GM12801 (cell line): ENCODE results near the gene ALLC.

Experiments used
- TF ChIP-seq, protein P1 (sequence below): IDR thresholded peaks from one replicate; pipeline ENCODE4 v1.5.1; 2011; ENCODE audit warnings: control low read depth; ENCODE audit not compliant: insufficient read length; ENCODE audit errors: extremely low read depth

The ALLC gene

DNA sequence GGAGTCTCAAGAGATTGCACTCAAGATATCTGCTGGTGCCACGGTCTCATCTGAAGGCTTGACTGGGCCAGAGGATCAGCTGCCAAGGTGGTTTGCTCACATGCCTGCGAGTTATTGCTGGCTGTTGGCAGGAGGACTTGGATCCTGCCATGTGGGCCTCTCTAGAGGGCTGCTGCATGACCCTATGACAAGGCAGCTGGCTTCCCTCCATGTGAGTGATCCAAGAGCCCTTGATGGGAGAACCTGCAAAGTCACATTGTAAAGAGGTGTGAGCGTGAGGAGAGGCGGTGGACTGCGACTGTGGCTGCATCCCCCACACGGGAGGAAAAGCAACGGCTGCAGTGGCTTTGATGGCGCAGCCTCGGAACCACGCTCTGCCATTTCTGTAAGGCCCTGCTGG, 4.0 kb upstream of the ALLC start:
- TF ChIP-seq, protein P1, sequence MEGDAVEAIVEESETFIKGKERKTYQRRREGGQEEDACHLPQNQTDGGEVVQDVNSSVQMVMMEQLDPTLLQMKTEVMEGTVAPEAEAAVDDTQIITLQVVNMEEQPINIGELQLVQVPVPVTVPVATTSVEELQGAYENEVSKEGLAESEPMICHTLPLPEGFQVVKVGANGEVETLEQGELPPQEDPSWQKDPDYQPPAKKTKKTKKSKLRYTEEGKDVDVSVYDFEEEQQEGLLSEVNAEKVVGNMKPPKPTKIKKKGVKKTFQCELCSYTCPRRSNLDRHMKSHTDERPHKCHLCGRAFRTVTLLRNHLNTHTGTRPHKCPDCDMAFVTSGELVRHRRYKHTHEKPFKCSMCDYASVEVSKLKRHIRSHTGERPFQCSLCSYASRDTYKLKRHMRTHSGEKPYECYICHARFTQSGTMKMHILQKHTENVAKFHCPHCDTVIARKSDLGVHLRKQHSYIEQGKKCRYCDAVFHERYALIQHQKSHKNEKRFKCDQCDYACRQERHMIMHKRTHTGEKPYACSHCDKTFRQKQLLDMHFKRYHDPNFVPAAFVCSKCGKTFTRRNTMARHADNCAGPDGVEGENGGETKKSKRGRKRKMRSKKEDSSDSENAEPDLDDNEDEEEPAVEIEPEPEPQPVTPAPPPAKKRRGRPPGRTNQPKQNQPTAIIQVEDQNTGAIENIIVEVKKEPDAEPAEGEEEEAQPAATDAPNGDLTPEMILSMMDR, result no peak

DNA sequence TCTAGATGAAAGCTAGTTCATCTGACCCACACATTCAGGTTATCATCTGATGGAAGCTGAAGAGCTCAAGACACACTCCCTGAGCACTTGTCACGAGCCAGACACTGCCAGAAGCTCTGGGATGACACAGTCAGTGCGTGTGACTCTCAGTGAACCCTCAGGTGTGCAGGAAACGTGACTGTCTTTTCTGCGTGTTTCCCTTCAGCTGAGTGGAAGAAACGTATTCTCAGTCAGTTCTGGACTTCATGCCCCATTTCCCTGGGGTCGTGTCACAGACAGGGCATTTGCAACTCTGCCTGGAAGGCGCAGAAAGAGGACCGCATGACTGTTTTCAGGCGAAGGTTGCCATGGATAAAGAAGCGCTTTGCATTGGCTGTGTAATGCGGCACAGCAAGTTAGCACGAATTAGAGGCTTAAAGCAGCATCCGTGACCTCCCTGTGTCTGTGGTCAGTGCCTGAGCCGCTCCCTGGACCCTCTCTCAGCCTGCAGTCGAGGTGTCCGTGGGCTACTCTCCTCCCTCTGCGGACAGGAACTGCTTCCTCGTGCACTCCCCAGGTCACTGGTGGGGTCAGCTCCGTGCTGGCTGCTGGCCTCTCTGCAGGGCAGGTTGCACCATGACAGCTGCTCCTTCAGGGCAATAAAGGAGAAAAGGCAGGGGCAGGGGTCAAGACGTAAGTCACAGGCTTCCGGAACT, 3.3 kb upstream of the ALLC start:
- TF ChIP-seq, protein P1, result no peak

DNA sequence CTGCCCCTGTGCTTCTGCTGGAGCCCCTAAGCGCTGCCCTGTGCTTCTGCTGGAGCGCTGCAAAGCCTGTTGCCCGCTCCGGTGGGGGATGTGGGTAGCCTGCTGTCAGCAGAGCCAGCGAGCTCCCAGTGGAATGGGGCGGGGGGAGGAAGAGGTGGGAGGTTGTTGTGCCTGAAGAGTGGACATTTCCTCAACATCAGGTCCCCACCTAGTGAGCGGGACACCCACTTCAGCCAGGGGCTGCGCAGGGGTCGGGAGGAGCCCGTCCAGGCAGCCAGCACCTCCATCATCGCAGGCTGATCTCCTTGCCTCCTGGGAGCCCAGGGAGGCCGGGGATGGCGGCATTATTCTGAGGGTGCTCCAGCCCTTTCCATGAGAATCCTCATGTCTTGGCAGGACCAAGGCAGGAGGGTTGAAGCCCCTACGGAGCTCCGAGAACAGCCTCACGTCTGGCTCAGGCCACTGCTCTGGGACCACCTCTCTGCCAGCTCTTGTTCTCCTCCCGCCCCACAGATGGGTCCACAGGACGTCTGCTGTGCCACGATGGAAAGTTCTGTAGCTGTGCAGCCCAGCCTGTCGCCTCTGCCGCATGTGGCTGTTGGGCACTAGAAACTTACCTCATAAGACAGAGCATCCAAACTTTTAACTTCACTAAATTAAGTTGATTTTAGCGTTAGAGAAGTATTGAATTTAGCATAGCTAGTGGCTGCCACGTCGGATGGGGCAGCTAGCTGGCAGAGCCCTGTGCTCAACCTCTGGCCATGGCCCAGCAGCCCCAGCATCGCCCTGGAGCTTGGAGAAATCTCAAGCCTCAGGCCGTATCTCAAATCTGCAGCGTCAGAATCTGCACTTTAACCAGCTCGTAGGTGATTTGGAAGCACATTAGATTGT, 1.9 kb upstream of the ALLC start:
- TF ChIP-seq, protein P1, result no peak

DNA sequence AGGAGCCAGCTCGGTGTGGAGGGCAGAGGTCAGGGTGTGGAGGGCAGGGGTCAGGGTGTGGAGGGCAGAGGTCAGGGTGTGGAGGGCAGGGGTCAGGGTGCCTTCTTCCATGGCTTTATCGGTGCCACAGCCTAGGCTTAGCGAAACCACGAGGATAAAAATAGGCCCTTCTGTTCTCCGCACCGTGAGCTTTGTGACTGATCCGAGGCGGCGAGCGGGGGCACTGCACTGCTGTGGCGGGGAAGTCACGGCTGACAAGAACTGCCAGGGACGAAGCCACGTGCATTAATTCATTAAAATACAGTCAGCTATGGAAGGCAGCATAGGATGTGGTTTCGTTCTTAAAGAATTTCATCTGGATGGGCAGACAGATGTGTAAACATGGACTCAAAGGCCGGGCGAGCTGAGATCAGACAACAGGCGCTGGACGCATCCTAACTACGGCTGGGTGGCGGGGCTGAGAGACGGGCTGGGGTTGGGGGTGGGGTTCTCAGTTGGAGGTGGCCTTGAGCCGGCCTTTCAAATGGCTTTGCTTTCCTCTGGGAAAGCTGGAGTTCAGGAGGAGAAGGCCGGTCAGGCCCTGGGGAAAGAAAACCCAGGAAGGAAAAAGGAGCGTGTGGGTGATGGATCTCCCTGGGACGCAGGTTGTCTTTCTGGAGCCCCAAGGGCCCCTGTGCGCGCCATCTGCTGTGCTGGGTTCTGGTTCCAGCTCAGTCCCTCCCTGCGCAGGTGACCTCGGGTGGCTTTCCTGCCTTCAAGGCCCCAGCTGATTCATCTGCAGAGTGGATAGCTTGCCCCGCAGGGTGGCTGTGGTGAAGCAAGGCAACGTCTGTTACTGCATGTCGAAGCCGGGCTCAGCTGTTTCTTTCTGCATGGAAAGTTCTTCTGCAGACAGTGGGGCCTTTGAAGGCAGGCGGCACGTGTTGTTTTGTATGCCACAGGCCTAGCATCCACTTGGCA, 958 bp upstream of the ALLC start:
- TF ChIP-seq, protein P1, result no peak

DNA sequence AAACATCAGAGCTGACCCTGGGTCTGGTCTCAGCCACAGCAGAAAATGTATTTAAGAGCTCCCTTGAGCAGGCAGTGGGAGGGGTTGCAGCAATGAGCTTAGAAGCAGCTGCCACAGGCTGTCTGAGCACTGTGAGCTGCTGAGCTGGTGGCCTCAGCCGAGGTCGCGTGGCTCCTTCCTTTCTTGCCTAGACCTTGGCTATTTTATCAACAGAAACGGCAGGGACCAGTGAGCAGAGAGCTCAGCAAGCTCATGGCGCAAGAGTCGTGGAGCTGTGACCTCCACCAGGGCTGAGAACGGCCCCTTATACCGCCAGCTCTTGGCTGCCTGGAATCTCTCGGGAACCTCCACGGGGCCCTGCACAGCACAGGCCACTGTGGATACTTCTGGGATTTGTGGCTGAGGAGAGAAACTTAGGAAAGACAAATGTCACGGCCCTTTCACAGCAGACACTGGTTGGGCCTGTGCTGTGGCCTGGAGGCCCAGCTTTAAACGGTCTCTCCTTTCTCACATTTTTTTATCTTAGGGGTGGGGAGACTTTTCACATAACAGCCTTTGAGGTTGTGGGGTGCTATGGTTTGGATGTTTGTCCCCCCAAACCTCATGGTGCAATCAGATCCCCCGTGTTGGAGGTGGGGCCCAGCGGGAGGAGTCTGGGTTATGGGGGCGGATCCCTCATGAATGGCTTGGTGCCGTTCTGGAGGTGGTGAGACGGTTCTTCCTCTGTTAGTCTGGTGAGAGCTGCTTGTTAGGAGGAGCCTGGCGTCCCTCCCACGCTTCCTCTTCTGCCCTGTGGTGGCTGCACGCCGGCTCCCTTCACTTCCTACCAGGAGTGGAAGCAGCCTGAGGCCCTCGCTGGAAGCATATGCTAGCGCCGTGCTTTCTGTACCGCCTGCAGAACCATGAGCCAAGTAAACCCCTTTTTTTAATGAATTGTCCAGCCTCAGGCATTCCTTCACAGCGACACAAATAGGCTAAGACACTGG, 1.7 kb downstream of the ALLC start:
- TF ChIP-seq, protein P1, result no peak

DNA sequence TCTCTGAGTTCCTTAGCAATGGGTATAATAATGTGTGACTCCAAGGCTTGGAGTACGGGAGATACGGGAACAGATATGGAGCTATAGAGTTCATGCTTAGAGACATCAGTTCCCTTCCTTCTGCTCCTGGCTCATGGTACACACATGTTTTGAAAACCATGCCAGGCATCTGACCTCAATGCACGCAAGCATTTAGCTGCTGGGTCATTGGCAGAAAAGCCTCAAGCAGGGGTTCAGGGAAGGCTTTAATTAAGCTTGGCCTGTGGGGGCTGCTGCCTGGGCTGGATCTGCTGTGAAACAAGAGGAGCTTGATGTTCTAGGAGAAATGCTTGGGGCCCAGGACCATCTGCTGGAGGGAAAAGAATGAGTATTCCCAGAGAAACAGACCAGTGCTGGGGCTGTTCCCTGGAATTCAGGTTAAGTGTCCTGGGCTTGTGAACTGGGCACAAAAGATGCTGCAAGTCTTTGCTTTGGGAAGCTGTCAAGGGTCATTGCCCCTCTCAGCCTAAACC, 3.2 kb downstream of the ALLC start:
- TF ChIP-seq, protein P1, result no peak
